ENCODE results near the gene PSMB9.

The PSMB9 gene

GRCh38 chr6:32885698-32886286 lies 31.8 kb downstream of the PSMB9 start:
- no peak overlapping the region for H3K9ac ChIP-seq
- no peak overlapping the region for H3K27ac ChIP-seq
- H3K4me3 ChIP-seq (ENCODE audit: low read depth, low read length) = no peak overlapping the region
- H3K36me3 ChIP-seq (ENCODE audit: control insufficient read depth, insufficient read depth, low read length) = no peaks in the 10 kb centered on the region
- H3K27me3 ChIP-seq (ENCODE audit: control insufficient read depth, insufficient read depth, low read length) = no peaks in the 10 kb centered on the region
- no peak overlapping the region for H2AFZ ChIP-seq
- peak; percentile 72 for TF ChIP-seq CTCF (IDR thresholded peaks at IDR 0.05)
- H3K79me2 ChIP-seq = no peaks in the 10 kb centered on the region
- H3K4me2 ChIP-seq (ENCODE audit: low read length) = no peak overlapping the region
- no peaks in the 10 kb centered on the region for H3K9me3 ChIP-seq (ENCODE audit: control insufficient read depth, low read length)
- H3K4me1 ChIP-seq = no peaks in the 10 kb centered on the region

- Histone ChIP-seq H3K9me3 (ENCODE audit: control insufficient read depth, low read length) (no peaks in the 10 kb centered on the region), H2AFZ (no peak overlapping the region), H3K79me2 (no peaks in the 10 kb centered on the region), H3K27me3 (ENCODE audit: control insufficient read depth, insufficient read depth, low read length) (no peaks in the 10 kb centered on the region), H3K9ac (no peak overlapping the region), H3K4me2 (ENCODE audit: low read length) (no peak overlapping the region), H3K27ac (no peak overlapping the region), H3K36me3 (ENCODE audit: control insufficient read depth, insufficient read depth, low read length) (no peaks in the 10 kb centered on the region), H3K4me1 (no peaks in the 10 kb centered on the region), H3K4me3 (ENCODE audit: low read depth, low read length) (no peak overlapping the region)
- no peak for TF ChIP-seq CTCF (IDR thresholded peaks at IDR 0.05)
Observed at GRCh38 chr6:32886681-32887383, 32.8 kb downstream of the PSMB9 start.

- Histone ChIP-seq H3K4me1 (no peaks in the 10 kb centered on the region), H3K4me2 (ENCODE audit: low read length) (no peak overlapping the region), H3K27ac (no peak overlapping the region), H3K27me3 (ENCODE audit: control insufficient read depth, insufficient read depth, low read length) (no peaks in the 10 kb centered on the region), H3K79me2 (no peaks in the 10 kb centered on the region), H3K9me3 (ENCODE audit: control insufficient read depth, low read length) (no peaks in the 10 kb centered on the region), H3K9ac (no peak overlapping the region), H3K36me3 (ENCODE audit: control insufficient read depth, insufficient read depth, low read length) (no peaks in the 10 kb centered on the region), H3K4me3 (ENCODE audit: low read depth, low read length) (no peak overlapping the region), H2AFZ (no peak overlapping the region)
- no peak for TF ChIP-seq CTCF (IDR thresholded peaks at IDR 0.05)
Observed at GRCh38 chr6:32887616-32888015, 33.6 kb downstream of the PSMB9 start.

GRCh38 chr6:32888576-32888975 lies 34.6 kb downstream of the PSMB9 start:
- no peaks in the 10 kb centered on the region for H3K4me1 ChIP-seq
- no peaks in the 10 kb centered on the region for H3K27me3 ChIP-seq (ENCODE audit: control insufficient read depth, insufficient read depth, low read length)
- no peak overlapping the region for H3K9ac ChIP-seq
- no peak overlapping the region for H3K27ac ChIP-seq
- no peak overlapping the region for H2AFZ ChIP-seq
- no peak overlapping the region for H3K4me2 ChIP-seq (ENCODE audit: low read length)
- no peak overlapping the region for H3K4me3 ChIP-seq (ENCODE audit: low read depth, low read length)
- H3K36me3 ChIP-seq (ENCODE audit: control insufficient read depth, insufficient read depth, low read length) = no peaks in the 10 kb centered on the region
- no peak for TF ChIP-seq CTCF (IDR thresholded peaks at IDR 0.05)
- no peaks in the 10 kb centered on the region for H3K9me3 ChIP-seq (ENCODE audit: control insufficient read depth, low read length)
- no peaks in the 10 kb centered on the region for H3K79me2 ChIP-seq

- Histone ChIP-seq H3K9ac (no peak overlapping the region), H3K36me3 (ENCODE audit: control insufficient read depth, insufficient read depth, low read length) (no peaks in the 10 kb centered on the region), H3K4me3 (ENCODE audit: low read depth, low read length) (no peak overlapping the region), H2AFZ (no peak overlapping the region), H3K4me1 (no peaks in the 10 kb centered on the region), H3K27ac (no peak overlapping the region), H3K9me3 (ENCODE audit: control insufficient read depth, low read length) (no peaks in the 10 kb centered on the region), H3K4me2 (ENCODE audit: low read length) (no peak overlapping the region), H3K79me2 (no peaks in the 10 kb centered on the region), H3K27me3 (ENCODE audit: control insufficient read depth, insufficient read depth, low read length) (no peaks in the 10 kb centered on the region)
- TF ChIP-seq CTCF (IDR thresholded peaks at IDR 0.05) = no peak
Observed at GRCh38 chr6:32889533-32889932, 35.5 kb downstream of the PSMB9 start.

Data from parathyroid adenoma (tissue), 2 donors.